IPS-20b (cell line): ENCODE results near the gene GIMAP4.
"Not testable (repeated sequence)": the region's sequence is repeated elsewhere in the genome, so short reads cannot be mapped to it uniquely, and the experiment has no call there.

Experiments
- H3K27ac ChIP-seq: one replicate; pipeline ENCODE4 v1.5.1; 2013; ENCODE audit warnings: low read length
- H3K27me3 ChIP-seq: 2 replicates; pipeline ENCODE4 v1.6.1; 2013; ENCODE audit warnings: mild to moderate bottlenecking, low read length, inconsistent platforms; ENCODE audit not compliant: insufficient read depth
- H3K36me3 ChIP-seq: 2 replicates; pipeline ENCODE4 v1.6.1; 2013; ENCODE audit warnings: low read depth, mild to moderate bottlenecking, inconsistent platforms, low read length, moderate library complexity; ENCODE audit not compliant: insufficient read depth
- H3K4me1 ChIP-seq: 2 replicates; pipeline ENCODE4 v1.6.1; 2013; ENCODE audit warnings: mild to moderate bottlenecking, control low read depth, inconsistent platforms, low read length, moderate library complexity; ENCODE audit not compliant: insufficient read depth
- H3K4me3 ChIP-seq: 2 replicates; pipeline ENCODE4 v1.5.1; 2013; ENCODE audit warnings: mild to moderate bottlenecking, low read length, inconsistent platforms
- H3K9ac ChIP-seq: 2 replicates; pipeline ENCODE4 v1.6.1; 2013; ENCODE audit warnings: low read depth, mild to moderate bottlenecking, inconsistent platforms, low read length, moderate library complexity
- H3K9me3 ChIP-seq: 2 replicates; pipeline ENCODE4 v1.6.1; 2013; ENCODE audit warnings: mild to moderate bottlenecking, low read depth, low read length, inconsistent platforms; ENCODE audit not compliant: insufficient read depth

The GIMAP4 gene

GRCh38 chr7:150567169-150567568, at the start of gene GIMAP4:
Gene GIMAP4, plus strand, starts transcription at chr7:150567390. Its CDS starts 2,512 bp downstream, at chr7:150569902.
- H3K27ac ChIP-seq = no peak within 1 kb of the TSS
- no peaks in the 10 kb centered on the region for H3K27me3 ChIP-seq
- peak within 1 kb of the TSS; percentile 5; the same call in 1 of the 2 replicates for H3K4me3 ChIP-seq
- no peaks in the 10 kb centered on the region for H3K36me3 ChIP-seq
- H3K9ac ChIP-seq = no peak within 1 kb of the TSS
- no peaks in the 10 kb centered on the region for H3K9me3 ChIP-seq
- H3K4me1 ChIP-seq = peaks cover 22% of the 10 kb centered on the region

DNA sequence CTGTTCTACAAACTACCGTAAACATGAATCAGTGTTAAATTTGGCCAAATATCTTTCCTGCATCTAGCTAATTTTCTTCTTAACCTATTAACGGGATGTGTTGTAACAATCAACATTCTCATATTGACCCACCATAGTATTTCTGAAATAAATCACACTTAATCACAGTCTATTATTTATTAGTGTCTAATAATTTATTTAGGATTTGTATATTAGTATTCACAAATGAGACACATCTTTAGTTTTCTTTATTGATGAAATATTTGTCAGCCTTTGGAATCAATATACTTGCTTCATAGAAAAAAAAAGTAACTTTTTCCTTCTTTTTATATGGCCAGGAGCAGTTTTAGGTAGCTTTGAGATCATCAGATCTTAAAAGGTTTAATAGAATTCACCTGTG, 47.9 kb upstream of the GIMAP4 start:
- H3K4me1 ChIP-seq = peaks cover 9% of the 10 kb centered on the region; the same call in 1 of the 2 replicates
- H3K9ac ChIP-seq = no peak overlapping the region
- no peaks in the 10 kb centered on the region; the same call in 1 of the 2 replicates for H3K27me3 ChIP-seq
- H3K4me3 ChIP-seq = no peak overlapping the region
- no peaks in the 10 kb centered on the region for H3K36me3 ChIP-seq
- no peaks in the 10 kb centered on the region; the same call in 1 of the 2 replicates for H3K9me3 ChIP-seq
- no peak overlapping the region for H3K27ac ChIP-seq

GRCh38 chr7:150520145-150520544, 47.0 kb upstream of the GIMAP4 start:
- no peaks in the 10 kb centered on the region; the same call in 1 of the 2 replicates for H3K9me3 ChIP-seq
- no peaks in the 10 kb centered on the region for H3K27me3 ChIP-seq
- H3K27ac ChIP-seq = no peak overlapping the region
- H3K4me3 ChIP-seq = no peak overlapping the region
- H3K9ac ChIP-seq = no peak overlapping the region
- peaks cover 9% of the 10 kb centered on the region; the same call in 1 of the 2 replicates for H3K4me1 ChIP-seq
- no peaks in the 10 kb centered on the region for H3K36me3 ChIP-seq

DNA sequence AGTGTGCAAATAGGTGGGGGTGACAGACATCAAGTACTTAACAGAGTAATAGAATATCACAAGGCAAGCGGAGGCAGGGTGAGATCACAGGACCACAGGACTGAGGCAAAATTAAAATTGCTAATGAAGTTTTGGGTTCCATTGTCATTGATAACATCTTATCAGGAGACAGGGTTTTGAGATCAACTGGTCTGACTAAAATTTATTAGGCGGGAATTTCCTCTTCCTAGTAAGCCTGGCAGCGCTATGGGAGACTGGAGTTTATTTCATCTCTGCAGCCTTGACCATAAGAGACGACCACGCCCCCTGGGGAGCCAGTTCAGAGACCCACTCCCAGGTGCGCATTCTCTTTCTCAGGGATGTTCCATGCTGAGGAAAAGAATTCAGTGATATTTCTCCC, 44.3 kb upstream of the GIMAP4 start:
- not testable (repeated sequence) for H3K9ac ChIP-seq, H3K4me1 ChIP-seq

GRCh38 chr7:150524018-150524417, 43.2 kb upstream of the GIMAP4 start:
- Histone ChIP-seq H3K27ac (no peak overlapping the region), H3K36me3 (no peaks in the 10 kb centered on the region), H3K4me1 (peaks cover 9% of the 10 kb centered on the region; the same call in 1 of the 2 replicates), H3K4me3 (no peak overlapping the region; the same call in 1 of the 2 replicates), H3K9me3 (peaks cover 7% of the 10 kb centered on the region), H3K27me3 (no peaks in the 10 kb centered on the region), H3K9ac (no peak overlapping the region)

More for the DNA sequence above, 44.3 kb upstream of the GIMAP4 start:
- H3K27me3 ChIP-seq, H3K27ac ChIP-seq, H3K36me3 ChIP-seq, H3K9me3 ChIP-seq: not testable (repeated sequence)
- peak overlapping the region; percentile 47; the same call in 1 of the 2 replicates for H3K4me3 ChIP-seq

GRCh38 chr7:150531704-150532103, 35.5 kb upstream of the GIMAP4 start:
- no peak overlapping the region for H3K9ac ChIP-seq
- H3K9me3 ChIP-seq = peaks cover 11% of the 10 kb centered on the region
- H3K4me3 ChIP-seq = no peak overlapping the region
- H3K36me3 ChIP-seq = no peaks in the 10 kb centered on the region
- no peak overlapping the region for H3K27ac ChIP-seq
- no peaks in the 10 kb centered on the region for H3K4me1 ChIP-seq
- no peaks in the 10 kb centered on the region for H3K27me3 ChIP-seq

DNA sequence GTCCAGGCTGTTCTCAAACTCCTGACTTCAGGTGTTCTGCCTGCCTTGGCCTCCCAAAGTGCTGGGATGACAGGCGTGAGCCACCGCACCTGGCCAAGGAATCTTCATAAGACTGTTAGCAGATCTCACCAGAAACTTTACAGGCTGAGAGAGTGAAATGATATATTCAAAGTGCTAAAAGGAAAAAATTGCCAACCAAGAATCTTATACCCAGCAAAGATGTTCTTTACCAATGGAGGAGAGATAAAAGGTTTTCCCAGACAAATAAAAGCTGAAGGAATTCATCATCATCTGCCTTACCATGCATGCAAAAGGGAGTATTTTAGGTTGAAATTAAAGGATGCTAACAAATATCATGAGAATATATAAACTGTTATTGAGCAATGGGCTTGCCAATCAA, 28.9 kb upstream of the GIMAP4 start:
- Histone ChIP-seq H3K9ac (no peak overlapping the region), H3K4me3 (no peak overlapping the region), H3K4me1 (no peaks in the 10 kb centered on the region), H3K27me3 (no peaks in the 10 kb centered on the region), H3K27ac (no peak overlapping the region), H3K36me3 (no peaks in the 10 kb centered on the region), H3K9me3 (peaks cover 9% of the 10 kb centered on the region)

DNA sequence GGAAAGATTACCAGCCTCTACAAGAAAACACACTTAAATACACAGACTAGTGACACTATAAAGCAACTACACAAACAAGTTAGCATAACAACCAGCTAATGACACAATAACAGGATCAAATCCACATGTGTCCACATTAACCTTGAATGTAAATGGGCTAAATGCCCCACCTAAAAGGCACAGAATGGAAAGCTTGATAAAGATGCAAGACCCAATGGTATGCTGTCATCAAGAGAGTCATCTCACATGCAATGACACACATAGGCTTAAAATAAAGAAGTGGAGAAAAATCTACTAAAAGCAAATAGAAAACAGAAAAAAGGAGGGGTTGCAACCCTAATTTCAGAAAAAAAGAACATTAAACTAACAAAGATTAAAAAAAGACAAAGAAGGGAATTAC, 14.0 kb upstream of the GIMAP4 start:
- Histone ChIP-seq H3K27me3 (no peaks in the 10 kb centered on the region), H3K9me3 (peaks cover 20% of the 10 kb centered on the region), H3K4me3 (no peak overlapping the region), H3K9ac (no peak overlapping the region), H3K36me3 (no peaks in the 10 kb centered on the region), H3K4me1 (no peaks in the 10 kb centered on the region), H3K27ac (no peak overlapping the region)

DNA sequence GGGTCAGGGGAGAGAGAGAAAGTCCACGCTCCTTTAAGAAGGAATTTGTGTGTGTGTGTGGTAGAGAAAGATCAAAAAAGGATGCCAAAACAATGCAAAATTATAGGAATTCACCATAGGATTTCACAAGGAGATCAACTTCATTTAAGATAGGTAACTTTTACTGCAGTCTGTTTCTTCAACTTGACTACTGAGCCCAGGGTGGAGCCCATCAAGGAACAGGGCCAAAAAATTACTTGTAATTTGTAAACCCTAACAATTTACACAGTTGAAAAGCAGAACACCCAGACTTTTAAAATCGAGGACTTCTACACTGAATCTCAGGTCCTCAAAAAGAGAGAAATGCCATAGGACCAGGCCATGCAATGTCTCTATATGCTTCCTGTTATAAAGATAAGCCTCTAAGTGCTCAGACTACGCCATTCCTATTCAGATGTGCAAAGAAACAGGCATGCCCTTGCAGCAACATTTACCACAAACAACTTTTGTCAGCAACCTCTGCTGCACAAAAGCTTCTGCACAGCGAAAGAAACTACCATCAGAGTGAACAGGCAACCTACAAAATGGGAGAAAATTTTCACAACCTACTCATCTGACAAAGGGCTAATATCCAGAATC, 10.6 kb upstream of the GIMAP4 start:
- no peaks in the 10 kb centered on the region for H3K4me1 ChIP-seq
- H3K9ac ChIP-seq = no peak overlapping the region
- H3K9me3 ChIP-seq = peaks cover 11% of the 10 kb centered on the region
- H3K4me3 ChIP-seq = no peak overlapping the region
- no peaks in the 10 kb centered on the region for H3K36me3 ChIP-seq
- H3K27ac ChIP-seq = no peak overlapping the region
- H3K27me3 ChIP-seq = no peaks in the 10 kb centered on the region

DNA sequence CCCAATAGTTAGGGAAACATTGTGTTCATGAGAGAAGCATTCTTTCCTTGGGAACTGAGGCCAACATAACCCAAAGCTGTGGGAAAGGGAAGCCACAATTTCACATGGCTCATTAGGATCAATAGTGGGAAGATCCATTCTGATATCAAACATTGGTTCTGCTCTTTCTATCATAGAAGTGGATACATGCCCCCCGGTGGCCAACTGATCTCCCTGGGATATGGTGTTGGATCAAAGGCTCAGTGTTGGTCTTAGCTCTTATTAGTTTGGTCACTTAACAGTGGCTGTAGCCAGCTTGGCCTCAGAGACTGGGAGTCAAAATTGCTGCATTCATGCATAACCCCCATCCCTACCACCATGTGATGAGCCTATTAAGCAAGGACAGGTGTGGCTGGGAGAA, 6.7 kb upstream of the GIMAP4 start:
- no peaks in the 10 kb centered on the region for H3K27me3 ChIP-seq
- H3K36me3 ChIP-seq = no peaks in the 10 kb centered on the region
- H3K27ac ChIP-seq = no peak overlapping the region
- H3K4me3 ChIP-seq = no peak overlapping the region
- H3K4me1 ChIP-seq = peaks cover 2% of the 10 kb centered on the region; the same call in 1 of the 2 replicates
- peaks cover 11% of the 10 kb centered on the region for H3K9me3 ChIP-seq
- H3K9ac ChIP-seq = no peak overlapping the region

- H3K4me1 ChIP-seq = peaks cover 22% of the 10 kb centered on the region
- H3K27ac ChIP-seq = no peak overlapping the region
- peaks cover 11% of the 10 kb centered on the region for H3K9me3 ChIP-seq
- H3K4me3 ChIP-seq = no peak overlapping the region
- H3K36me3 ChIP-seq = no peaks in the 10 kb centered on the region
- H3K9ac ChIP-seq = no peak overlapping the region
- H3K27me3 ChIP-seq = no peaks in the 10 kb centered on the region
These were observed 4.3 kb upstream of the GIMAP4 start for GRCh38 chr7:150562919-150563318.

DNA sequence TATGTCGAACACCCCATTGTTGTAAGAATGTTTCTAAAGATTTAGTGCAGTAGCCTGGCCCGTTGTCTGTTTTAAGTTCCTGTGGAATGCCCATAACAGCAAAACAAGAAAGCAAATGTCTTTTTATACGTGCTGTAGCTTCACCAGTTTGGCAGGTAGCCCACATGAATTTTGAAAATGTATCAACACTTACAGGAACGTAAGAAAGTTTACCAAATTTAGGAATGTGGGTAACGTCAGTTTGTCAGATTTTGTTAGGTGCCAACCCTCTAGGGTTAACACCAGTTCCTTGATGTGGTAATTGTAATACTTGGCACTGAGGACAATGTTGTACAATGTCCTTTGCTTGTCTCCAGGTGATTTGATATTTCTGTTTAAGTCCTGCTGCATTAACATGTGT, 3.2 kb upstream of the GIMAP4 start:
- peaks cover 11% of the 10 kb centered on the region for H3K9me3 ChIP-seq

More for the DNA sequence above, 3.2 kb upstream of the GIMAP4 start:
- Histone ChIP-seq H3K4me1 (peaks cover 22% of the 10 kb centered on the region), H3K4me3 (no peak overlapping the region), H3K27me3 (no peaks in the 10 kb centered on the region), H3K27ac (no peak overlapping the region), H3K9ac (no peak overlapping the region), H3K36me3 (no peaks in the 10 kb centered on the region)
